ENCODE measurements around the gene PRXL2A. TPM values are rescaled to one million over a fixed set of nuclear protein-coding genes. Genes with fewer than 3 reads are reported as not detected.

The PRXL2A gene
- total and polyA plus RNA-seq, 2 of the 4 experiments (the other 2 are of a cell fraction): 0.90 to 0.92 TPM

GRCh38 chr10:80421707-80422536, 13.6 kb downstream of the PRXL2A start:
- ATAC-seq (ENCODE audit: low read depth) (no peak), DNase-seq (no peak)
- Histone ChIP-seq H3K18ac (ENCODE audit: low read depth, low read length) (no peak overlapping the region), H3K4ac (ENCODE audit: low read depth, low read length) (no peak overlapping the region), H2AK5ac (ENCODE audit: low read depth, low read length) (no peak overlapping the region), H3K9me3 (ENCODE audit: control insufficient read depth, insufficient read depth, low read length) (no peaks in the 10 kb centered on the region), H2AFZ (replicated peaks; ENCODE audit: low read length, poor library complexity) (no peak overlapping the region), H2BK15ac (ENCODE audit: low read depth, low read length) (no peak overlapping the region), H3K23ac (ENCODE audit: low read depth, low read length) (no peak overlapping the region), H3K56ac (ENCODE audit: extremely low read depth, insufficient read depth, low read length) (no peak overlapping the region), H2BK120ac (ENCODE audit: low read depth, low read length) (no peak overlapping the region), H3K9me1 (ENCODE audit: insufficient read depth, low read length) (no peaks in the 10 kb centered on the region), H3K14ac (replicated peaks; ENCODE audit: low read depth, low read length) (no peak overlapping the region), H3K27me3 (ENCODE audit: control insufficient read depth, insufficient read depth, low read length) (no peaks in the 10 kb centered on the region; the same call in 1 of the 2 replicates), H3K4me2 (ENCODE audit: low read depth, low read length) (no peak overlapping the region), H4K20me1 (ENCODE audit: insufficient read depth, low read length) (no peaks in the 10 kb centered on the region), H3K27ac (ENCODE audit: insufficient read depth, low read length) (no peak overlapping the region), H2BK5ac (ENCODE audit: low read depth, low read length, poor library complexity, severe bottlenecking) (no peak overlapping the region), H3K9ac (ENCODE audit: low read depth, low read length) (no peak overlapping the region), H4K8ac (ENCODE audit: low read depth in 2 of 2, low read length in 2 of 2) (no peak overlapping the region), H3K4me1 (ENCODE audit: control insufficient read depth, insufficient read depth, low read length) (no peaks in the 10 kb centered on the region), H4K91ac (ENCODE audit: insufficient read depth, low read depth, low read length) (no peak overlapping the region), H3K36me3 (ENCODE audit: control insufficient read depth, insufficient read depth, low read length) (no peaks in the 10 kb centered on the region), H4K5ac (ENCODE audit: low read depth, low read length) (no peak overlapping the region), H3K4me3 (ENCODE audit: insufficient read depth, low read depth, low read length) (no peak overlapping the region), H2BK20ac (ENCODE audit: low read depth, low read length) (no peak overlapping the region), H3K79me1 (ENCODE audit: low read depth in 1 of 2, low read length in 2 of 2) (no peaks in the 10 kb centered on the region), H2AK9ac (replicated peaks; ENCODE audit: low read depth, low read length, poor library complexity) (no peak overlapping the region)
- TF ChIP-seq SMC3 (IDR thresholded peaks at IDR 0.05; ENCODE audit: low read depth, low read length): no peak
- TF ChIP-seq ELK1 (IDR thresholded peaks at IDR 0.05; ENCODE audit: borderline replicate concordance, low read depth, low read length): no peak
- no peak for TF ChIP-seq RCOR1 (IDR thresholded peaks at IDR 0.05; ENCODE audit: insufficient replicate concordance, low read length)
- TF ChIP-seq MAFK (IDR thresholded peaks at IDR 0.05; ENCODE audit: low read depth, low read length): peak; percentile 65
- no TSS peak for BruUV-seq (replicated peaks)
- POLR2A ChIA-PET (ENCODE audit: unreplicated experiment): no interaction called here
- CTCF ChIA-PET: interaction anchor here (0.6 to 1.1 kb wide), 3 partner anchors 22 to 162 kb away, joined by 3 to 4 read pairs (median 3); no protein-coding TSS in a partner anchor
- intact Hi-C loops (cut with micrococcal nuclease) (no loop called here), in situ Hi-C loops (cut with MboI; ENCODE audit: low sequenced_read_pairs) (no loop called here), dilution Hi-C loops (cut with HindIII; ENCODE audit: low sequenced_read_pairs, unreplicated experiment) (no loop called here)
- no CpG with 5 or more reads among the region's 8 CpGs for WGBS, 2 experiments (ENCODE audit: extremely low coverage in 2 of 2, insufficient read length in 1 of 2)

Data from IMR-90 (cell line).